Heart right ventricle (tissue), 16 donors: ENCODE results near the gene CCDC51. TPM values are rescaled to one million over a fixed set of nuclear protein-coding genes. Genes with fewer than 3 reads are reported as not detected.

Experiments
- ATAC-seq, 8 donors: fragments of 200-7000 bp; cut with Tn5 transposase; one replicate each; pipeline ENCODE4 v1.9.1; 2020; ENCODE audit warnings: mild to moderate bottlenecking in 8 of 8, moderate library complexity in 8 of 8, moderate number of reproducible peaks in 1 of 8
- DNase-seq, 2 donors: peaks; one replicate each; pipeline ENCODE4 v3.0.0-alpha.2; 2020
- H3K27ac ChIP-seq, 10 donors: fragments of 200-600 bp; sonication (generic) in 2 of 10; one replicate each; pipeline versions ENCODE4 v1.5.0 to v1.8.0; 2020 to 2022; ENCODE audit warnings: mild to moderate bottlenecking in 3 of 10
- H3K27me3 ChIP-seq, 7 donors: fragments of 200-600 bp; one replicate each; pipeline ENCODE4 v1.8.0; 2021 to 2022; ENCODE audit warnings: mild to moderate bottlenecking in 2 of 7
- H3K36me3 ChIP-seq, 9 donors: fragments of 200-600 bp; sonication (generic) in 1 of 9; one replicate each; pipeline versions ENCODE4 v1.5.0 to v1.8.0; 2020 to 2022; ENCODE audit warnings: mild to moderate bottlenecking in 2 of 9
- H3K4me1 ChIP-seq, 9 donors: fragments of 200-600 bp; sonication (generic) in 1 of 9; one replicate each; pipeline versions ENCODE4 v1.5.0 to v1.8.0; 2020 to 2022; ENCODE audit warnings: mild to moderate bottlenecking in 4 of 9
- H3K4me3 ChIP-seq, 10 donors: fragments of 200-600 bp; sonication (generic) in 2 of 10; one replicate each; pipeline versions ENCODE4 v1.5.0 to v1.8.0; 2020 to 2022; ENCODE audit warnings: mild to moderate bottlenecking in 7 of 10, moderate library complexity in 2 of 10
- H3K9me3 ChIP-seq, 11 donors: fragments of 200-600 bp in 10 of 11; sonication (generic) in 2 of 11; one replicate each; pipeline versions ENCODE4 v1.5.0 to v1.8.0; 2013 to 2022; ENCODE audit warnings: mild to moderate bottlenecking in 2 of 11, control low read depth in 1 of 11, moderate library complexity in 1 of 11
- CTCF ChIP-seq, 9 donors: fragments of 200-600 bp; sonication (generic) in 2 of 9; IDR thresholded peaks; one replicate each; pipeline versions ENCODE4 v1.5.0 to v1.8.0; 2021 to 2022; ENCODE audit warnings: antibody characterized with exemption in 9 of 9, mild to moderate bottlenecking in 5 of 9, moderate library complexity in 1 of 9
- WGBS, 2 donors: extraction: QIAGEN DNeasy Blood & Tissue Kit; methylation state at CpG; one replicate each; pipeline ENCODE4 v1.1.7; 2013; ENCODE audit warnings: inconsistent platforms in 1 of 2; 5-methylcytosine and 5-hydroxymethylcytosine counted together
- intact Hi-C, 10 donors: fragments of 100-400 bp; cut with DNase I; formaldehyde crosslinking; loops; one replicate each; pipeline versions ENCODE4 v1.11.1 to v1.14.2; 2022
- polyA plus RNA-seq, 2 donors: library from polyadenylated mRNA; stranded (reverse); fragments of 200-250 nt; gene quantifications; one replicate each; pipeline ENCODE4 v1.2.3, GENCODE V29; 2013
- total RNA-seq, 10 donors: library from RNA; stranded (reverse); fragmentation: NEBNext Ultra II Directional in 3 of 10; extraction: Animal tissue kit (Norgen Biotek cat#: 25700) in 3 of 10; gene quantifications; one replicate each; pipeline versions ENCODE4 v1.2.1 to v1.2.4, GENCODE V29; 2021 to 2023
- donor health status: Arrhythmogenic right ventricular cardiomyopathy.
- donor health status: ischemic (EF 13 %, LVEDD 7.1; RV severe dilation, severe dysfunction).
- donor health status: healthy with polysubstance abuse.
- donor health status: DM: no; HTN: yes; CAD: no.
- donor health status: DM: no; HTN: no; CAD: no.
- donor health status: ischemic (EF 25% LVEDD 6.9; RV normal size, moderate dysfunction).
- donor health status: ischemic (EF 25% LVEDD 5.7; RV mildly dilated, moderate dysfunction).
- donor health status: healthy.
- donor health status: DM: yes; HTN: yes; CAD: no.
- donor health status: Ischemic cardiomyopathy.
- donor health status: ischemic (EF 35%, LVEDD 5.7; RV mildly dilated, moderate dysfunction).
- donor health status: nonischemic (EF 11% LVEDD 7.7; RV severe dilation, severe dysfunction).
- donor health status: DM: yes; HTN: yes; CAD: no.
- donor health status: PGD.
- donor health status: ischemic (EF 29% LVEDD 5.4; RV normal size, mild dysfunction).
- donor health status: nonischemic (EF 23%, LVEDD 6.1; RV moderate dilation, normal function).

CCDC51 gene
- total and polyA plus RNA-seq, 12 donors = 4.7 to 14.3 (median 11.5) TPM

DNA sequence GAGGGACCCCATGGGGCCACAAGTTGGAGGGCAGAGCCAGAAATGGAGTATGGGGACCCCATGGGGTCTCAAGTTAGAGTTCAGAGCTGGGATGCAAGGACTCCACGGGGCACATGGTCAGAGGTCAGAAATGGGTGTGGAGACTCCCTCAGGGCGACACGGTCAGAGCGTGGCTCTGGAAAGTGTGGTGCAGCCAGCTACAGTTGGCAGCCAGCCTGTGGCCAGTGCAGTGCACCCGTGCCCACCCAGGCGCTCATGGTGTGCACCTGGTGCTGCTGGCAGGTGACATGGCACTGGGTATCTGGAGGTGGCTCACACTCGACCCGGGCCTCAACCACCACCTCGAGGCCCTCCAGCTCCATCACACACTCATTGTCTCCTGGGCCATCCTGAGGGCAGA is 21.3 kb downstream of the CCDC51 start:
- H3K4me1 ChIP-seq = peaks cover 0 to 7% (median 0%) of the 10 kb centered on the region in 9 donors
- no peak for DNase-seq
- no peak for TF ChIP-seq CTCF (IDR thresholded peaks at IDR 0.05)
- no peak overlapping the region for H3K27ac ChIP-seq
- peaks cover 0 to 54% (median 21%) of the 10 kb centered on the region in 9 donors for H3K36me3 ChIP-seq
- intact Hi-C loops = no loop called here
- no peak for ATAC-seq
- WGBS, 2 donors = 88 to 90% methylated on average over 9 of the region's 9 CpGs
- no peak overlapping the region for H3K4me3 ChIP-seq
- no peaks in the 10 kb centered on the region for H3K27me3 ChIP-seq
- H3K9me3 ChIP-seq = no peaks in the 10 kb centered on the region

DNA sequence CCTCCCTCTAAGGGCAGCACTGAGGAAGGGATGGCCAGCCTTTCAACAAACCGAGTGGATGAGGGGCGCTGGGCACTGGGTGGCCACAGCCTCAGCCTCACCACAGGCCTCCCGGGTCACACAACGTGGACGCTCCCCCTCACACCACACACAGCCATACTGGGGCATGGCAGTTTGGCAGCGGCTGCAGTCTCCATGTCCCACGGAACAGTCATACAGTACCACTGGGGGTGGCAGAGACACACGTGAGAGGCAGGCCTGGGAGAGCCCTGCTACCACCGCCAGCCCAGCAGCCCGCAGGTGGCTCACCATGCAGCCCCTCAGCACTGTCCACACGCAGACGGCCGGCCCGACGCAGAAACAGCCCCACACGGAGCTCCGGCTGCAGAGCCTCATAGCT is 21.8 kb downstream of the CCDC51 start:
- WGBS, 2 donors = 92 to 95% methylated on average over 17 of the region's 17 CpGs
- intact Hi-C loops = no loop called here

DNA sequence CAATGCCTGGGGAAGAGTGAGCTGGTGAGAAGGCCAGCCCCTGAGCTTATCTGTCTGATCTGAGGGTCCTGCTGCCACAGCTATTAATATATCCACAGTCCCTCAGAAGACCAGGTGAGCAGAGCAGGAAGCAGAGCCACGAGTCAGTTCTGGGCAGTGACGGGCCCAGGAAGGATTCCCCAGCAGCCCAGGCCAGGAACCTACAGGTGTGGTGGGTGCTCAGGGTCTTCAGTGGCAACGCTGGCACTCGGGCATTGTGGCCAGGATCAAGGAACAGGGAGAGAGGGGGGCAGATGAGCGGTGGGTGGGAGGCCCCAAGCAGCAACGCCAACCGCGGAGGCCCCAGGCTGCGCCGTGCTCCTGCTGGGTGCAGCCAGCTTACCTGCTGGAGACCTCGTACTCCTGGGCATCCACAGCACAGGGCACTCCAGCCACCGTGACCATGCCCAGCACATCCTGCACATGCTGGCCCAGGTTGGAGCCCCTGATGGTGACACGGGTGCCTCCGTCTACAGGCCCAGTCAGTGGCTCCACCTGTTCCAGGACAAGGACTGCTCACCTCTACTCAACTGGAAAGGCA is 22.3 kb downstream of the CCDC51 start:
- DNase-seq (no peak), ATAC-seq (no peak)
- 95% methylated on average over 14 of the region's 14 CpGs for WGBS, 2 donors
- Histone ChIP-seq H3K9me3 (no peaks in the 10 kb centered on the region), H3K36me3 (peaks cover 0 to 65% (median 22%) of the 10 kb centered on the region in 9 donors), H3K27ac (no peak overlapping the region), H3K4me1 (peaks cover 0 to 7% (median 0%) of the 10 kb centered on the region in 9 donors), H3K27me3 (no peaks in the 10 kb centered on the region), H3K4me3 (no peak overlapping the region)
- TF ChIP-seq CTCF (IDR thresholded peaks at IDR 0.05) = no peak
- intact Hi-C loops = no loop called here

More for the DNA sequence above, 21.8 kb downstream of the CCDC51 start:
- DNase-seq = no peak
- Histone ChIP-seq H3K4me3 (no peak overlapping the region), H3K36me3 (peaks cover 0 to 59% (median 21%) of the 10 kb centered on the region in 9 donors), H3K27ac (no peak overlapping the region), H3K4me1 (peaks cover 0 to 7% (median 0%) of the 10 kb centered on the region in 9 donors), H3K9me3 (no peaks in the 10 kb centered on the region), H3K27me3 (no peaks in the 10 kb centered on the region)
- no peak for TF ChIP-seq CTCF (IDR thresholded peaks at IDR 0.05)
- no peak for ATAC-seq

GRCh38 chr3:48416546-48416945 is 23.4 kb downstream of the CCDC51 start:
- Histone ChIP-seq H3K27me3 (no peaks in the 10 kb centered on the region), H3K36me3 (peaks cover 0 to 75% (median 31%) of the 10 kb centered on the region in 9 donors), H3K4me1 (peaks cover 0 to 4% (median 0%) of the 10 kb centered on the region in 9 donors), H3K27ac (no peak overlapping the region), H3K9me3 (no peaks in the 10 kb centered on the region), H3K4me3 (no peak overlapping the region)
- TF ChIP-seq CTCF (IDR thresholded peaks at IDR 0.05) = no peak
- WGBS, 2 donors = 97 to 98% methylated on average over 4 of the region's 4 CpGs
- intact Hi-C loops = no loop called here
- ATAC-seq (no peak), DNase-seq (no peak)
